Right cardiac atrium (tissue), 5 donors: ENCODE data around the gene PTPRD. TPM values are rescaled to one million over a fixed set of nuclear protein-coding genes. Genes with fewer than 3 reads are reported as not detected.

ENCODE experiments used
- ATAC-seq, 2 donors: fragments of 200-7000 bp; cut with Tn5 transposase; one replicate each; pipeline versions ENCODE4 v1.8.0 to v1.9.1; 2020; ENCODE audit warnings: moderate library complexity in 2 of 2, mild to moderate bottlenecking in 1 of 2
- DNase-seq, 3 donors: peaks; one replicate each; pipeline ENCODE4 v3.0.0-alpha.2; 2020
- H3K27ac ChIP-seq: one replicate; pipeline ENCODE4 v1.5.1; 2013; ENCODE audit warnings: mild to moderate bottlenecking, low read length, control low read depth, moderate library complexity
- H3K27me3 ChIP-seq: one replicate; pipeline ENCODE4 v1.6.1; 2013; ENCODE audit not compliant: control insufficient read depth, insufficient read depth
- H3K4me1 ChIP-seq: one replicate; pipeline ENCODE4 v1.6.1; 2013; ENCODE audit warnings: low read length; ENCODE audit not compliant: control insufficient read depth, insufficient read depth
- H3K4me3 ChIP-seq: one replicate; pipeline ENCODE4 v1.5.1; 2013; ENCODE audit warnings: low read length, control low read depth
- H3K9me3 ChIP-seq: one replicate; pipeline ENCODE4 v1.6.1; 2013; ENCODE audit warnings: low read length; ENCODE audit not compliant: control insufficient read depth
- WGBS: extraction: QIAGEN DNeasy Blood & Tissue Kit; methylation state at CpG from one replicate; pipeline ENCODE4 v1.1.7; 2013; 5-methylcytosine and 5-hydroxymethylcytosine counted together
- intact Hi-C, 4 donors: fragments of 100-400 bp; cut with DNase I; formaldehyde crosslinking; loops; one replicate each; pipeline versions ENCODE4 v1.11.0 to v1.14.0; 2022 to 2023
- polyA plus RNA-seq: library from polyadenylated mRNA; stranded (reverse); fragments of 200-250 nt; gene quantifications from one replicate; pipeline ENCODE4 v1.2.3, GENCODE V29; 2013
- total RNA-seq, 4 donors: library from RNA; stranded (reverse); fragmentation: NEBNext Ultra II Directional; extraction: Animal tissue kit (Norgen Biotek cat#: 25700); gene quantifications; one replicate each; pipeline ENCODE4 v1.2.1, GENCODE V29; 2021
- donor health status: healthy with polysubstance abuse.
- donor health status: DM: no; HTN: yes; CAD: no.
- donor health status: DM: no; HTN: no; CAD: no.
- donor health status: DM: no; HTN: yes; CAD: no; lungs with severe emphysema.
- donor health status: DM: yes; HTN: yes; CAD: no.

Gene PTPRD
- total and polyA plus RNA-seq, 5 donors = 1.3 to 11.8 (median 7.1) TPM

GRCh38 chr9:8553444-8553843 is 2059.4 kb downstream of the PTPRD start:
- intact Hi-C loops = no loop called here
- 83% methylated on average over 4 of the region's 4 CpGs for WGBS
- DNase-seq (no peak), ATAC-seq (no peak)
- Histone ChIP-seq H3K27me3 (no peaks in the 10 kb centered on the region), H3K4me1 (no peaks in the 10 kb centered on the region), H3K4me3 (no peak overlapping the region), H3K9me3 (no peaks in the 10 kb centered on the region), H3K27ac (no peak overlapping the region)

DNA sequence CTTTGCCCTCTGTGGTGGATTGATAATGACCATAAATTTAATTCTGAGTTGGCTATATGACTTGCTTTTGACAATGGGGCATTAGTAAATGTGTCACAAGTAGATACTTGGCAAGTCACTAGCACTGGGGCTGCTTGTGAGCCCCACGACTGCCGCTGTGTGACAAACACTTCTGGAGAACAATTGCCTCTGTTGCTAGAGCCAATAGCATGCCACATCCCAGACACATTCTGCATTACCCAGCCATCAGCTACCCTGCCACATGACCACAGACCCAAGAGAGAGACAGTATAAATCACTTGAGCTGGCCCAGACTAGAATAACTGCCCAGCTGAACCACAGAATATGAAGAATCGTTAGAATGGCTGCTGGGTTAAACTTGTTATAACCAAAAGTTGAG is 2060.1 kb downstream of the PTPRD start:
- no peak overlapping the region for H3K4me3 ChIP-seq
- DNase-seq (no peak), ATAC-seq (no peak)
- 90% methylated on average over 3 of the region's 3 CpGs for WGBS
- H3K27ac ChIP-seq = no peak overlapping the region
- no peaks in the 10 kb centered on the region for H3K9me3 ChIP-seq
- no peaks in the 10 kb centered on the region for H3K4me1 ChIP-seq
- intact Hi-C loops = no loop called here
- no peaks in the 10 kb centered on the region for H3K27me3 ChIP-seq

DNA sequence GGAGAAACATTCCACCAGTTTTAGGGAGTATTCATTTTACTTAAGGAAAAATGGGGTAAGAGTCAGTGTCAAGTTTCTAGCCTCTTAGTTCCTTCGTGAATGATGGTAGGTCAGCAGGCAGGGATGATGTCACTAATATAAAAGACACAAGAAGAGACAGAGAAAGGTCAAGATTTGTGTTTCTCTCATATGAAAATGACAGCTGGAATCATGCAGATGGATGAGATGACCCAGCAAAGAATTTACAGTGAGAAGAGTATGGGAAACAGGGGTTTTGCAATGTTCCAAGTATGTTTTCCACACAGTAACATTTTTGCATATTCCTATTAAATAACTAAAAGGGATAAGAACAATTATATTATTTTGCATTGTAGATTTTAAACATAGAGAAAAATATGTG is 2063.6 kb downstream of the PTPRD start:
- intact Hi-C loops = no loop called here
- WGBS = 67% methylated on average over 1 of the region's 1 CpG
- no peaks in the 10 kb centered on the region for H3K27me3 ChIP-seq

DNA sequence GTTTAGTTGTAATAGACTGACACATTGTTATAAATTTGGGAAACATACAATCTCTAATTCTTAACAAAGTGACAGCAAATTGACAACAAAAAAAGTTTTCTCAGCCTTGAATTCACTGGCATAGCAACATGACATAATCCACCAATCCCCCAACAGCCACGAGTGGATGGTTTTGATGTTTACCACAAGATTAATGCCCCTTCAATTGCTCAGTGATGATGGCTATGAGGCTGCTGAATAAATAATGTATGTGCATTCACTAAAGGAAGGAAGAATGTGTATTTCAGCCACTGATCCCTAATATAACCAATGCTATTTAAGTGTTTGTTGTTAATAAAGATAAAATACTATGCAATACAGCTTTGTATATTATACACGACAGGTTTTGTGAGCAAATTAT is 2069.6 kb downstream of the PTPRD start:
- intact Hi-C loops = no loop called here
- no peaks in the 10 kb centered on the region for H3K4me1 ChIP-seq
- H3K9me3 ChIP-seq = no peaks in the 10 kb centered on the region
- 51% methylated on average over 2 of the region's 2 CpGs for WGBS
- ATAC-seq (no peak), DNase-seq (no peak)
- H3K27me3 ChIP-seq = no peaks in the 10 kb centered on the region
- H3K4me3 ChIP-seq = no peak overlapping the region
- no peak overlapping the region for H3K27ac ChIP-seq

More for the DNA sequence above, 2063.6 kb downstream of the PTPRD start:
- ATAC-seq (no peak), DNase-seq (no peak)
- Histone ChIP-seq H3K4me3 (no peak overlapping the region), H3K9me3 (no peaks in the 10 kb centered on the region), H3K27ac (no peak overlapping the region), H3K4me1 (no peaks in the 10 kb centered on the region)

DNA sequence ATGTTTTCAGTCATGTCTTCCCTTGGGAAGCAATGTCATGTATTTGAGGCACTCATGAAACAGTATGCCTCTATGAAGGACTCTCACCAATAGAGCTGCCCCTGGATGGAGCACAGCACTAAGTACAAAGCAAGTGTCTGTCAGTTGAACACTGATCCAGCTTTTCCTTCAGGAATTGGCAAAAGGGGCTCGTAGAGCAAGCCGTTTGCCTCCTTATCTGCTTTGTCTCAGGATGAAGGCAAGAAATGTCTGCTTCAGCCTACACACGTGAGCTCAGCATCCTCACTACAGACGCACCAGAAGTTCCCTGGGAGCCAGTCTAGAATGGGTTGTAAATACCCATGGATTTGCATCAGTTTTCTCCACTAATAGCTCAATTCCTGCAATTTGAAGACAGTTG is 2070.3 kb downstream of the PTPRD start:
- no peaks in the 10 kb centered on the region for H3K27me3 ChIP-seq
- H3K27ac ChIP-seq = no peak overlapping the region
- H3K4me3 ChIP-seq = no peak overlapping the region
- ATAC-seq (no peak), DNase-seq (no peak)
- WGBS = 59% methylated on average over 4 of the region's 4 CpGs
- H3K4me1 ChIP-seq = no peaks in the 10 kb centered on the region
- no peaks in the 10 kb centered on the region for H3K9me3 ChIP-seq
- intact Hi-C loops = no loop called here

DNA sequence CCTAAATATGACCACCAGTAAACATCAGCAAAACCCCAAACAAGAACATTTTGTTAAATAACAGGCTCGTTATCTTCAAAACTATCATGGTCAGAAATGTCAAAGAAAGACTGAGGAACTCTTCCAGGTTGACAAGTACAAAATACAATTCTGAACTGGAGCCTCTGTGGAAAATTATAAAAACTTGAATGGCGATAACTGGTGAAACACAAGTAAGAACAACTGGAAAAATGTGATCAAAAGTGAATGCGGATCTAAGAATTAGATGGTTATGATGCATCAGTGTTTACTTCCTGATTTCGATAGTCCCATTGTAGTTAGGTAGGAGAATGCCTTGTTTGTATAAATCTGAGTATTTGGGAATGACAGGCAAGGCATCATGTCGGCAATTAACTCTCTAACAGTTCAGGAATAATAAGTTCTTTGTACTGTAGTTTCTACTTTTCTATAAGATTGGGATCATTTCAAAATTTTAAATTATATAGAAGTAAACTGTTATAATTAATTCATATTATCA is 2073.1 kb downstream of the PTPRD start:
- Histone ChIP-seq H3K27ac (no peak overlapping the region), H3K27me3 (no peaks in the 10 kb centered on the region), H3K4me3 (no peak overlapping the region), H3K4me1 (no peaks in the 10 kb centered on the region), H3K9me3 (no peaks in the 10 kb centered on the region)
- intact Hi-C loops = no loop called here
- 83% methylated on average over 5 of the region's 5 CpGs for WGBS
- ATAC-seq (no peak), DNase-seq (no peak)

- no peak for DNase-seq
- 89% methylated on average over 2 of the region's 2 CpGs for WGBS
- intact Hi-C loops = no loop called here
- Histone ChIP-seq H3K27ac (no peak overlapping the region), H3K4me1 (no peaks in the 10 kb centered on the region), H3K9me3 (no peaks in the 10 kb centered on the region), H3K27me3 (no peaks in the 10 kb centered on the region), H3K4me3 (no peak overlapping the region)
- ATAC-seq = no peak
Measured at GRCh38 chr9:8536845-8537244, 2076.0 kb downstream of the PTPRD start.

- H3K27ac ChIP-seq = no peak overlapping the region
- H3K27me3 ChIP-seq = no peaks in the 10 kb centered on the region
- no peak for DNase-seq
- intact Hi-C loops = no loop called here
- H3K9me3 ChIP-seq = no peaks in the 10 kb centered on the region
- 92% methylated on average over 1 of the region's 1 CpG for WGBS
- H3K4me3 ChIP-seq = no peak overlapping the region
- H3K4me1 ChIP-seq = no peaks in the 10 kb centered on the region
- no peak for ATAC-seq
Measured at GRCh38 chr9:8534828-8535227, 2078.0 kb downstream of the PTPRD start.

DNA sequence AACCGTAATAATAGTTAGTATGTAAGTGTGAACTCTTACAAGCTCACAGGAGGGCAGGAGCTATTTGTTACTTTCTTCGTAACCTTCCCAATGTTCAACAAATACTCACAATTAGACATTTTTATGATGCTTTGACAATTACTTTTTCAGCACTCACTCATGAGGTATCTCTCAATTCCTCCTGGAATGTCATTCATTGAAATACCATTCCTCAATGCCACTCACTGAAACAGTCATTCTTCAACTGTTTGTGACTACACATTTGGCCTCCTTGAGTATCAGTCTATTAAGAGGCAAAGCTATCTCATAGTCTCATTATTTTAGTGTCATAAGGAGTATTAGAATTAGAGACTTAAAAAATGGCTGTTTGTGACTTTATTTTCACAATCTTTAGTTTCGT is 2079.1 kb downstream of the PTPRD start:
- no peaks in the 10 kb centered on the region for H3K9me3 ChIP-seq
- H3K4me3 ChIP-seq = no peak overlapping the region
- 85% methylated on average over 3 of the region's 3 CpGs for WGBS
- intact Hi-C loops = no loop called here
- DNase-seq (no peak), ATAC-seq (no peak)
- no peak overlapping the region for H3K27ac ChIP-seq
- H3K4me1 ChIP-seq = no peaks in the 10 kb centered on the region
- no peaks in the 10 kb centered on the region for H3K27me3 ChIP-seq

- no peaks in the 10 kb centered on the region for H3K4me1 ChIP-seq
- ATAC-seq = no peak
- DNase-seq = no peak
- no peaks in the 10 kb centered on the region for H3K9me3 ChIP-seq
- 71% methylated on average over 8 of the region's 8 CpGs for WGBS
- intact Hi-C loops = no loop called here
- H3K27me3 ChIP-seq = no peaks in the 10 kb centered on the region
- no peak overlapping the region for H3K27ac ChIP-seq
- no peak overlapping the region for H3K4me3 ChIP-seq
Measured at GRCh38 chr9:8531826-8532415, 2080.9 kb downstream of the PTPRD start.

- no peak overlapping the region for H3K27ac ChIP-seq
- no peaks in the 10 kb centered on the region for H3K27me3 ChIP-seq
- H3K4me3 ChIP-seq = no peak overlapping the region
- no peaks in the 10 kb centered on the region for H3K9me3 ChIP-seq
- H3K4me1 ChIP-seq = no peaks in the 10 kb centered on the region
- ATAC-seq = no peak
- no peak for DNase-seq
- 96% methylated on average over 3 of the region's 3 CpGs for WGBS
- intact Hi-C loops = no loop called here
Measured at GRCh38 chr9:8521112-8521511, 2091.7 kb downstream of the PTPRD start.

- Histone ChIP-seq H3K27ac (no peak overlapping the region), H3K4me3 (no peak overlapping the region), H3K27me3 (no peaks in the 10 kb centered on the region), H3K9me3 (no peaks in the 10 kb centered on the region), H3K4me1 (no peaks in the 10 kb centered on the region)
- ATAC-seq = no peak
- WGBS = 78% methylated on average over 2 of the region's 2 CpGs
- no peak for DNase-seq
- intact Hi-C loops = no loop called here
Measured at GRCh38 chr9:8515748-8516147, 2097.1 kb downstream of the PTPRD start.
